Left kidney (tissue), 2 donors: ENCODE results near the gene PECR. TPM values are rescaled to one million over a fixed set of nuclear protein-coding genes. Genes with fewer than 3 reads are reported as not detected.
"Not testable (repeated sequence)": the region's sequence is repeated elsewhere in the genome, so short reads cannot be mapped to it uniquely, and the experiment has no call there.

ENCODE experiments used
- DNase-seq: peaks from one replicate; pipeline ENCODE4 v3.0.0-alpha.2; 2013
- polyA plus RNA-seq: library from polyadenylated mRNA; unstranded; fragments of 120-200 nt; gene quantifications from one replicate; pipeline ENCODE4 v1.2.1, GENCODE V29; 2013; ENCODE audit not compliant: insufficient read length

PECR gene
- polyA plus RNA-seq, 1 donor: 46.0 TPM

GRCh38 chr2:216107760-216108159, 26.2 kb upstream of the PECR start:
- DNase-seq: no peak

GRCh38 chr2:216107320-216107719, 25.7 kb upstream of the PECR start:
- DNase-seq: no peak

- no peak for DNase-seq
Measured at GRCh38 chr2:216104691-216105090, 23.1 kb upstream of the PECR start.

- DNase-seq: no peak
Measured at GRCh38 chr2:216103213-216103612, 21.6 kb upstream of the PECR start.

GRCh38 chr2:216101109-216101508, 19.5 kb upstream of the PECR start:
- no peak for DNase-seq

GRCh38 chr2:216098421-216099334, 17.1 kb upstream of the PECR start:
- no peak for DNase-seq

GRCh38 chr2:216094701-216095100, 13.1 kb upstream of the PECR start:
- no peak for DNase-seq

GRCh38 chr2:216092646-216093045, 11.0 kb upstream of the PECR start:
- no peak for DNase-seq

- DNase-seq: no peak
Measured at GRCh38 chr2:216090369-216090786, 8.8 kb upstream of the PECR start.

GRCh38 chr2:216086207-216086893, 4.7 kb upstream of the PECR start:
- DNase-seq: no peak

GRCh38 chr2:216084547-216084946, 2.9 kb upstream of the PECR start:
- DNase-seq: no peak

- DNase-seq: peak; percentile 76
Measured at GRCh38 chr2:216083464-216084281, 2.1 kb upstream of the PECR start.

- DNase-seq: no peak
Measured at GRCh38 chr2:216082805-216083204, 1.2 kb upstream of the PECR start.

- DNase-seq: no peak
Measured at GRCh38 chr2:216082117-216082711, 605 bp upstream of the PECR start.

GRCh38 chr2:216081012-216081411, 597 bp downstream of the PECR start:
- no peak for DNase-seq

GRCh38 chr2:216080048-216080447, 1.6 kb downstream of the PECR start:
- DNase-seq: not testable (repeated sequence)

GRCh38 chr2:216078776-216079175, 2.8 kb downstream of the PECR start:
- DNase-seq: no peak

GRCh38 chr2:216075510-216076485, 5.8 kb downstream of the PECR start:
- no peak for DNase-seq

- no peak for DNase-seq
Measured at GRCh38 chr2:216074794-216075193, 6.8 kb downstream of the PECR start.

- DNase-seq: no peak
Measured at GRCh38 chr2:216074380-216074779, 7.2 kb downstream of the PECR start.

GRCh38 chr2:216073773-216074172, 7.8 kb downstream of the PECR start:
- DNase-seq: no peak
